GM12801 (cell line): ENCODE data around the gene ST6GALNAC4.

Source experiments
- TF ChIP-seq, protein P1 (sequence below): IDR thresholded peaks from one replicate; pipeline ENCODE4 v1.5.1; 2011; ENCODE audit warnings: control low read depth; ENCODE audit not compliant: insufficient read length; ENCODE audit errors: extremely low read depth

Gene ST6GALNAC4

DNA sequence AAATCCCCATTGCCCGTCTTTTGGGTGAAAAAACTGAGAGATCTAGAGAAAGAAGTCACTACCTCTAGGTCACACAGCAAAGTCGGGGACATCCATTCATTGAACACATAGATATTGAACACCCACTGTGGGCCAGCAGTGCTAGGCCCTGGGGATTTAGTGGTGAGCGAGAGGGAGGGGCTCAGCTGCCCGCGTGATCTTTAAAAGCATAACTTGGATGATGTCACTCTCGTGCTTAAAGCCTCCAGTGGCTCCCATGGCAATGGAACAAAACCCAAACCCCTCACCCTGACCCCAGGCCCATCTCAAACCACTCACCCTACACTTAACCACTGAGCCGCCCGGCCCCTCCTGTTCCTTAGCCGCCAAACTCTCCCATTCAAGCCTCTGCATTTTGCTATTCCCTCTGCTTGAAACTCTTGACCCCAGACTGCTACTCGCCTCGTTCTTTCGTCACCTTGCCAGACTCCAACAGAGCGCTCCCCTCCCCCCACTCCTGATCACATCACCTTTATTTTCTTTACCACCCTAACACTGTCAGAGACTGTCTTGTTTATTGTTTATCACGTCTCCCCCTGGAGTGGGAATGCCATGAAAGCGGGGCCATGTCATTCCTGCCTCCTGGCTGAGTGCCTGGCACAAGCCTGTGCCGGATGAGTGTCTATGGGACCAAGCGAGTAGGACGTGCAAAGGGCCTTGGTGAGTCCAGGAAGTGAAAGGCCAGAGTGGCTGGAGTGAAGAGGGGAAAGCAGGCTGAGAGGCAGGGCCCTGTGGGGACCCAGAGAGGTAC is 14.4 kb upstream of the ST6GALNAC4 start:
- TF ChIP-seq, protein P1, sequence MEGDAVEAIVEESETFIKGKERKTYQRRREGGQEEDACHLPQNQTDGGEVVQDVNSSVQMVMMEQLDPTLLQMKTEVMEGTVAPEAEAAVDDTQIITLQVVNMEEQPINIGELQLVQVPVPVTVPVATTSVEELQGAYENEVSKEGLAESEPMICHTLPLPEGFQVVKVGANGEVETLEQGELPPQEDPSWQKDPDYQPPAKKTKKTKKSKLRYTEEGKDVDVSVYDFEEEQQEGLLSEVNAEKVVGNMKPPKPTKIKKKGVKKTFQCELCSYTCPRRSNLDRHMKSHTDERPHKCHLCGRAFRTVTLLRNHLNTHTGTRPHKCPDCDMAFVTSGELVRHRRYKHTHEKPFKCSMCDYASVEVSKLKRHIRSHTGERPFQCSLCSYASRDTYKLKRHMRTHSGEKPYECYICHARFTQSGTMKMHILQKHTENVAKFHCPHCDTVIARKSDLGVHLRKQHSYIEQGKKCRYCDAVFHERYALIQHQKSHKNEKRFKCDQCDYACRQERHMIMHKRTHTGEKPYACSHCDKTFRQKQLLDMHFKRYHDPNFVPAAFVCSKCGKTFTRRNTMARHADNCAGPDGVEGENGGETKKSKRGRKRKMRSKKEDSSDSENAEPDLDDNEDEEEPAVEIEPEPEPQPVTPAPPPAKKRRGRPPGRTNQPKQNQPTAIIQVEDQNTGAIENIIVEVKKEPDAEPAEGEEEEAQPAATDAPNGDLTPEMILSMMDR, result no peak

DNA sequence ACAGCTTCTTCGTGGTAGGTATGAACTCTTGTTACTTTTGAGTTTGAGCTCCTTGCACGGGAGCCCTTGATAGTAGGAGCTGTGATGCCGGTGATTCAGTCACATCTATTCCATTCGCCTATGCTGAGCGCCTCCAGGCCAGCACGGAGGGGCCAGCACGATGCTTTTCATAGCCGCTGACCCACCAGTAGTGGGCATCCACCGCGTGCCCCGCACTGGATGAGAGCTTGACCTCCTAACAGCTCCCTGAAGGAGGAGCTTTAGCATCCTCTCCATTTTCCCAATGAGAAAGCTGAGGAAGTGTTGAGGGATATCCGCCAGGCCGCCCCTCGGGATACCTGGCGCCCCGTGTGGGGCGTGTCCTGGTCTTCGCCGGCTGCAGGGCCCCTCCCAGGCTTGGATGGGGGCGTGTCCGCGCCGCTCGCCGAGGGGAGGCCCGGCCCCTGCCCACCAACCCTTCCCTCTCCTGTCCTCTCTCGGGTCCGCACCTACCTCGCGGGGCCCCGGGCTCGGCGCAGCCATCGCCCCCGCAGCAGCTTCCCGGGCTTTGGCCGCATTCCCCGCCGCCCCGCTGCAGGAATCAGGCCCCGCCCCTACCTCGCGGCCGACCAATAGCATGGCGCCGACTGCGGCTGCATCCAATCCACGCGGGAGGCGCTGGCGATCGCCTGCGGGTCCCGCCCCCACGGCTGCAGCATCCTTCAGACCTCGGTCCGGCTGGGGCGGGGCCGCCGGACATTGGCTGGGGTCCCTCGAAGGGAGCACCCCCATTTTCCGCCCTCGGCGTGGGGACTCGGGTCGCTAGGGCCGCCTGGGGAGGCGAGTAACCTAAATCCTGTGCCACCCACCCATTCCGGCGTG is 13.6 kb upstream of the ST6GALNAC4 start, which contains the start of gene PIP5KL1:
PIP5KL1 (minus strand) TSS at position 547 of the 861 bp plus-strand sequence; CDS start at position 522, 25 bp downstream.
- TF ChIP-seq, protein P1, result no peak

DNA sequence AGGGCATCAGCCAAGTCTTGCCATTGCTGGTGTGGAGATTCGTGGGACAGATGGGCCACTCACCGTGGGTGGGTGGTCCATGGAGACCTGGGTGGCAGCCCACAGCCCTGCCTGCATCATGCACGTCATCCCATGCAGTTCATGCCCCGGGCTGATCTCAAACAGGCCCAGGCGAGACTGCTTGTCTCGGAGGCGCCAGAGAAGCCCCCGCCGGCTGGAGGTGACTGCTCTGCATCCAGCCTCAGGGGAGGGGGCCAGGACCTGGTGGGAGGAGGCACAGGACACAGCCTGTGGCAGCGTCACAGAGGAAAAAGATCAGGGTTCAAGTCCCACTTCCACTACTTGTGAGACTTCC is 12.8 kb upstream of the ST6GALNAC4 start:
- TF ChIP-seq, protein P1, result no peak

DNA sequence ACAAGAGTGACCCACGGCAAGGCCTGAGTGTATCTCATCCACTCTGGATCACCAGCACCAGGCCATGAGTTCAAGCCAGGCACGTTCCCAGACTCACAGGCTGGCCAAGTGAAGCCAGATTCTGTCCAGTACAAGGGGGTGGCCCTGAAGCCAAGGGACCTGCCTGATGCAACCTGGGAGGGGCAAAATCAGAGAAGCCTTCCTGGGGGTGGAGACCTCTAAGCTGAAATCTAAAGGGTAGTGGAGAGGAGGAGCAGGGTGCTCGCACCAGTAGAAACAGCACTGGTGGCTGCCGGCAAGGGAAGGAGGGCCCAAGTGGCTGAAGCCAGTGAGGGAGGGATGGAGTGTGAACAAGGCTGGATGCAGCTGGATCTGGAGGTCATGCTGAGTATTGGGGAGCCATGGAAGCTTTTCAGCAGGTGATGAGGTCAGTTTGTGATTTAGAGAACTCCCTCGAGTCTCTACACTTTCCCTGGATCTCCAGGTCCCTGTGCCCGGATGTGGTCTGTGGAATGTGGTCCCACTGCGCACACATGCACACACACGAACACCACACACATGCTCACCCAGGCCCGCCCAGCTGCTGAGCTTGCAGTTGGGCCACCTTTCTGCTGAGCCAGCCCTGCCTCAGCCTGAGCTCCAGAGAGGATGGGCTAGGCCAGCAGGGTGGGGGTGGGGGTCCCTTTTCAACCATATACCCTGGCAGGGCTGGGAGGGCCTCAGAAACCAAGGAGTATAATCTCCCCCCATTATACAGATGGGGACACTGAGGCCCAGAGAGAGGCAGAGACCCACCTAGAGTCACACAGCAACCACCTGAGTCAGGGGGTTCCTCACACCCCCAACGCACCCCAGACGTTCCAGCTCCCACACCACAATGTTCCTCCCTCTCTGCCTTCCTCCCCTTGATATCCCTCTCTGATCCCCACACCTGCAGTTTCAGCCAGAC is 12.1 kb upstream of the ST6GALNAC4 start:
- TF ChIP-seq, protein P1, result no peak

DNA sequence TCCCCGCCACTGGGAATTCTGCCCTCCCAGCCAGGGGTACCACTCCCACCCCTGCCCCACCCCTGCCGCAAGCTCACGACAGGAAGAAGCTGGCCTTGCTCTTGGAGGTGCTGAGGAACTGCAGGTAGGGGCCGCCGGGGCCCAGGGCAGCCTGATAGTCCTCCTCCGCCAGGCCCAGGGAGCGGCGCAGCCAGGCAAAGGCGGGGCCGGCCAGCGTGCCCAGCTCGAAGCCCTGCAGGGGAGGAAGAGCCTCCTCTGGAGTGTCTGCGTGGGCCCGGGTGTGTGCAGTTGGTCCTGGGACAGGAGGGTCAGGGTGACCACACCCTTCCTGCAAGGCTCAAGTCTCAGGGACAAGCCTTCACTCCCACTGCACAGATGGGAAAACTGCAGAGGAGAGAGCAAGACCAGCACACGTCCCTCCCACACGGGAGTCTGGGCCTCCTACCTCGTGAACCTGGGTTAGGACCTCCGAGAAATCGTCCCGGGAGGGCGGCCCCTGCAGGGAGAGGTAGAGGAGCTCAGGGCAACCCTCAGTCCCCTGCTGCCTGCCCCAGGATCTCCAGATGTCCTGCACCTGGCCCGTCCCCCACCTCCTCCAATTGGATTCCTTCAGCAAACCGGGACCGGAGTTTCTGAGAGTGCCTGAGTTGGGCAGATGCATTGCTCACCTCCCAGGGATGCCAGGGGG is 11.3 kb upstream of the ST6GALNAC4 start:
- TF ChIP-seq, protein P1, result no peak

DNA sequence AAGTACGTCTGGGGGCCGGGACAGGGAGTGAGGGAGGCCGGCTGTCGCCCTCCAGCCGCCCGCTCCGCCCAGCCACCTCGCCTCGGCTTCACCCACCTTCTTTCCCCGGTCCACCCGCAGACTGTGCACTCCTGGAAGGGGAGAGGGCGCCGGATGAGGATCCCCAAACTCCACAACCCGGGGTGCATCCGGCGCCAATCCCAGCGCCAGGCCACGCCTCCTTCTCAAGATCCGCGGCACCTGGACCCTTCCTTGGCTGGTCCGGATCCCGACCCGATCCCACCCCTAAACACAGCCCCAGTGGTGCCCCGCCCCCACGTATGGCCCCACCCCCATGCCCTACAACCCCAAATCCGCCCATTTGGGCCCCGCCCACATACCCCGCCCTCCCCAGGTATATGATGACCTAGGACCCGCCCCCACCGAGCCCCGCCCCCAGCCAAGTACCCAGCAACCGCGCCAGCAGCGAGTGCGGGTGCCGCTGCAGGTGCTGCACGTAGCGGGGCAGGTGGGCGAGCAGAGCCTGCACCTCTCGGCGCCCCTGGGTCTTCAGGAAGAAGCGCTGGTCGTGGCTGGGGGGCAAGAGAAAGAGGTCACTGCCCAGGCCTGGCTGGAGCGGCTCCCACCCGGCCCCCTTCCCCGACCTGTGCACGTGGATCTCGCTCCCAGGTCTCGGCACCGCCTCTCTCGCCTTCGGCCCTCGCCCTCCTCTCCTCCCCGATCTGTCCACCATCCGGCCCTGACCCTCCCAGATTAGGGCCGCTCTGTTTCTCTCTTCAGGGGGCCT is 10.6 kb upstream of the ST6GALNAC4 start:
- TF ChIP-seq, protein P1, result no peak
